Large intestine (tissue), 3 donors: ENCODE results near the gene MAPKBP1. TPM values are rescaled to one million over a fixed set of nuclear protein-coding genes. Genes with fewer than 3 reads are reported as not detected.

Source experiments
- DNase-seq, 2 donors: peaks; one replicate each; pipeline versions ENCODE4 v3.0.0 to v3.0.0-alpha.2; 2013
- H3K27ac ChIP-seq: one replicate; pipeline ENCODE4 v1.5.1; 2013; ENCODE audit warnings: low read length
- H3K27me3 ChIP-seq: 2 replicates; pipeline ENCODE4 v1.6.1; 2013; ENCODE audit warnings: low read length; ENCODE audit not compliant: control insufficient read depth, insufficient read depth
- H3K36me3 ChIP-seq: 2 replicates; pipeline ENCODE4 v1.6.1; 2013; ENCODE audit warnings: low read length; ENCODE audit not compliant: control insufficient read depth, insufficient read depth
- H3K4me1 ChIP-seq: one replicate; pipeline ENCODE4 v1.6.1; 2013; ENCODE audit warnings: low read length; ENCODE audit not compliant: control insufficient read depth, insufficient read depth
- H3K4me3 ChIP-seq: one replicate; pipeline ENCODE4 v1.5.1; 2013; ENCODE audit warnings: low read length
- H3K9me3 ChIP-seq: one replicate; pipeline ENCODE4 v1.6.1; 2013; ENCODE audit warnings: mild to moderate bottlenecking, low read depth, low read length, moderate library complexity; ENCODE audit not compliant: control insufficient read depth
- WGBS: methylation state at CpG from one replicate; pipeline ENCODE4 v1.1.5; 2013; ENCODE audit warnings: low lambda C conversion rate; ENCODE audit not compliant: insufficient coverage; 5-methylcytosine and 5-hydroxymethylcytosine counted together
- polyA plus RNA-seq: library from polyadenylated mRNA; unstranded; fragments of 120-200 nt; gene quantifications from one replicate; pipeline ENCODE4 v1.2.1, GENCODE V29; 2013

Gene MAPKBP1
- polyA plus RNA-seq, 1 donor = 33.4 TPM

DNA sequence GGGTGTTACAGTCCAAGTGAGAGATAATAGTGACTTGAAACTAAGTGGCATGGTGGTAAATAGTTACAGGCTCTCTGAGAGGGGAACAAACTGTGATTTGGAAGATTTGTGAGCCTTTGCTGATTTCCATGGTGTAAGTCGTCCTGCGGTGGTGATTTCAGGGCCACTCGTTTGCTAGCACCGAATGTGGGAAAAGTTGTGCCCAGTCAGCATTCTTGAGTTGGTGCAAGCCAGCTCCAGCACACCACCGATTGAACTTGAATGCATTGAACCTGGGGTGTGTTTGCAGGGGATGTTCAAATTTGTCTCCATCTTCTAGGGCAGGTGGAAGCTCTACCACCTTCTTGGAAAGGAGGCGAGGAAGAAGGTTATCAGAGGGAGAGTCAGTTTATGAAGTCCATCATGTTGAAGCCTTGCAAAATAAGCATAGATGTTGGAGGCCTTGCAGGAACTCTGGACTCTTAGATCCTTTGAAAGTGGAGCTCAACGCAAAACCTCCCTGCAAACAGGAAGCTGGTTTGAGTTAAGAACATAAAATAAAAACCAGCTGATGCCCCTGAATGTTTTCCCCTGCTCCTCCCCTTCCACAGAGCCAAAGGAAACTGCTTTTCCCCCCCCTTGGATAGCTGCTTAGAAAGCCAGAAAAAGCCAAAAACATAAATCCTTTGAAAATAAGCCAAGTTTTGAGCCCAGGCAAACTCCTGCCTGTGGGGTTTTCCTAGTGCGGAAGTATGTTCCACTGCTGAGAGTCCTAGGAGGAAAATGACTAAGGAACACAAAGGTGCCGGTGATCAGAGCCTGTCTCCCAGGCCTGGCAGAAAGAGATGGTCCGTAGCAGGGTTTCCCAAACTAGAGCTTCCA, 21.9 kb downstream of the MAPKBP1 start:
- 70% methylated on average over 2 of the region's 10 CpGs for WGBS
- H3K27ac ChIP-seq = peak overlapping the region; percentile 77
- H3K36me3 ChIP-seq = peaks cover 22% of the 10 kb centered on the region

DNA sequence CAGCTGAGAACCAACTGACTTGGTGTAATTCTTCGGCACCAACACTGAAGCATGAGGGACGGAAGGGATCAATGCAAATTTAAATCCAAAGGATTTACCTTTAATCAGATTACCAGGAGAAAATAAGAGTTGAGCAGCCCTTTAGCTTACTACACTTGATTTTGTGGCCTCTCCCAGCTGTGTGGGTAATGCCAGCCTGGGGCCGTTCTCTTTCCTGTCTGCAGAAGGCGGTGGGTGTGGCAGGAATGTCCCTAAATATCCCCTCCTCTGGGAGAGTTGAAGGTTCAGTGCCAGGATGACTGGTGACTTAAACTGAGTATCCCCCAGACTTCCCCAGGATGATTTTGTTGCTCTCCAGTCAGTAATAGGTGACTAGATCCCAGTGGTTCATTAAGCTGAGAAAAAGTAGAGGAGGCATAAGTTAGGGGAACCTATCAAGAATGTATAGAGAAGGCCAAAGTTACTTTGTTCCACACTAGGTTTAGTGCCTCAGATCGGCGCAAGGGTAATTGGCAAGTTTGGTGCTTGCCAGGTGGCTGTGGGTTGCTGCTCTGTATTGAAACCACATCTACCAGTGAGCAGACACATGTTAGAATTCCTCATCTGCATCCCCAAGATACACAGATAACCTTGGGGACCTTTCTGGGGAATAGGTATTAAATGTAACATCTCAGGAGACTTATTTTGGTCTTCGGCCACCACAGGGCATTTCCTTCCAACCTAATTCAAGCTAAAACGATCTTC, 23.1 kb downstream of the MAPKBP1 start:
- Histone ChIP-seq H3K4me1 (peaks cover 25% of the 10 kb centered on the region), H3K27me3 (no peaks in the 10 kb centered on the region), H3K27ac (no peak overlapping the region), H3K36me3 (peaks cover 22% of the 10 kb centered on the region), H3K4me3 (no peak overlapping the region), H3K9me3 (no peaks in the 10 kb centered on the region)
- no CpG with 5 or more reads among the region's 8 CpGs for WGBS
- no peak for DNase-seq

More for the DNA sequence above, 21.9 kb downstream of the MAPKBP1 start:
- Histone ChIP-seq H3K4me3 (no peak overlapping the region), H3K9me3 (no peaks in the 10 kb centered on the region), H3K4me1 (peaks cover 37% of the 10 kb centered on the region), H3K27me3 (no peaks in the 10 kb centered on the region)
- peak in 1 of 2 donors; percentile 72 for DNase-seq

DNA sequence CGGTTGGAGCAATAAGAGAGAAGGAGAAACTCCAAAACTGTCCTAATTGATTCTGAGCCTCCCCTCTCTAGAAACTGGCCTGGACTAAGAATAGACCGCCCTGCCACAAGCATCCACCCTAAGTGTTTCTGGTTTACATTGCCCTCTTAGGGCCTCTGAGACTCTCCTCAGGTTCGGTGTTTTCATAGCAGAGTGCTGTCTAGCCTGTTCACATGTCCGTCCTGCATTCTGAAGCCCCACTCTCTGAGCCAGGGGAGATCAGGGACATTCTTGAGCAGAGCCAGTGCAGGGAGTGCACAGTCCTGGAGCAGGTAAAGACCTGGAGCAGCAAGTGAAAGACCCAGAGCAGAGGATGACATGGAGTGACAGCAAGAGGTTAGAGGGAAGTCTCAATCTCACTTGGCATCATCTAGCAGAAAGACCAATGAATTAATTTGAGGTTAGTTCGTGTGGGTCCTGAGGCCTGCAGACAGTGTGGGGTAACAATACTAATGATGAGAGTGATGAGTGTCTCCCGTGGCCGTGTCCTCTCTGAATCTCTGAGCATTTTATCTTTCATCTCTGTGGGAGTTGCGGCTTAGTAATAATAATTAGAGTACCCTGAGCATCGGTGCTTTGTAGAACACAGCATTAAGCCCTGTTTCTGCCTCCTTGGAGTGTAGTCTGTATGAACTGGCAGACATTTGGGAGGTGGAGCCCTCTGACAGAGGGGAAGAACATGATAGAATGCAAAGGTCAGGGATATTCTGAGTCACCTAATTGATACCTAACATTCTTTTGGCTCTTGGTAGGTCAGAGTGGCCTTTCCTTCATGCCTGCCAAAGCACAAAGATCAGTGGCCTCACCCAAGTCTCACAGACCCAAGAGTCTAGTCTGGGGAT, 24.6 kb downstream of the MAPKBP1 start:
- Histone ChIP-seq H3K36me3 (peaks cover 20% of the 10 kb centered on the region), H3K4me1 (peaks cover 24% of the 10 kb centered on the region), H3K27me3 (no peaks in the 10 kb centered on the region), H3K9me3 (no peaks in the 10 kb centered on the region), H3K4me3 (no peak overlapping the region), H3K27ac (no peak overlapping the region)
- DNase-seq = no peak
- no CpG with 5 or more reads among the region's 9 CpGs for WGBS

DNA sequence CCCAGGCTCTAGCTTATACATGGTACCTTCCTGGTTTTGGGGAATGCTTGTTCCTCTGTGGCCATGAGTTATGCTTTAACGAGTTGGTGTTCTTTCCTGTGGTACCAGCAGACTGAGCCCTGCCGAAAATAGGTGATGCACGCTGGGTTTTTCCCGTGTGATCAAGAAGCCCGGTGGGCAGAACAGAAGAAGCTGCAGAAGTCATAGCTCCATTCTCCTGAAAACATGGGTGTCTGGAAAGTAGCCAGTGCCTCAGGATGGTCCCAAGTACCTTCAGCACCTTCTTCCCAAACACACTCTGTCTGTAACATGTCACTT, 25.2 kb downstream of the MAPKBP1 start:
- Histone ChIP-seq H3K9me3 (no peaks in the 10 kb centered on the region), H3K4me3 (no peak overlapping the region), H3K27ac (no peak overlapping the region), H3K36me3 (peaks cover 22% of the 10 kb centered on the region), H3K27me3 (no peaks in the 10 kb centered on the region), H3K4me1 (peaks cover 24% of the 10 kb centered on the region)
- no peak for DNase-seq
- WGBS = no CpG with 5 or more reads among the region's 5 CpGs

DNA sequence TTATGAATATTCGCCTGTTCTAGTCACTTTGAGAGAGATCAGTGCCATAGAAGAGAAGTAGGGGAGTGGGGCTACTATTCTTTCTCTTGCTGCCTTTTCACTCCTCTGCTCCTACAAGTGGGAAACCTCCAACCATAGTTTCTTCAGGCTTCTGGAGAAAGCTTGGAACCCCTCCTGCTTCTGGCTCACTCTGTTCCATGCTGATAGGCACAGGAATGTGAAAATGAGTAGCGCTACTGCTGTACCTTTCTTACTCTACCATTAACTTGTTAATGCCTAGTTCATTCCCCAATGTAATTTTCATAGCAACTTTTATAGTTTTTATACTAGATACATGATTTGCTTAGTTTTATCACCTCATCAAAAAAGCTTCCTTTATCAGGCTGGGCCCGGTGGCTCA, 26.9 kb downstream of the MAPKBP1 start:
- H3K27ac ChIP-seq = no peak overlapping the region
- DNase-seq = no peak
- no peaks in the 10 kb centered on the region for H3K9me3 ChIP-seq
- no peak overlapping the region for H3K4me3 ChIP-seq
- peaks cover 15% of the 10 kb centered on the region for H3K4me1 ChIP-seq
- H3K27me3 ChIP-seq = no peaks in the 10 kb centered on the region
- peaks cover 31% of the 10 kb centered on the region for H3K36me3 ChIP-seq
- WGBS = 90% methylated on average over 2 of the region's 3 CpGs

DNA sequence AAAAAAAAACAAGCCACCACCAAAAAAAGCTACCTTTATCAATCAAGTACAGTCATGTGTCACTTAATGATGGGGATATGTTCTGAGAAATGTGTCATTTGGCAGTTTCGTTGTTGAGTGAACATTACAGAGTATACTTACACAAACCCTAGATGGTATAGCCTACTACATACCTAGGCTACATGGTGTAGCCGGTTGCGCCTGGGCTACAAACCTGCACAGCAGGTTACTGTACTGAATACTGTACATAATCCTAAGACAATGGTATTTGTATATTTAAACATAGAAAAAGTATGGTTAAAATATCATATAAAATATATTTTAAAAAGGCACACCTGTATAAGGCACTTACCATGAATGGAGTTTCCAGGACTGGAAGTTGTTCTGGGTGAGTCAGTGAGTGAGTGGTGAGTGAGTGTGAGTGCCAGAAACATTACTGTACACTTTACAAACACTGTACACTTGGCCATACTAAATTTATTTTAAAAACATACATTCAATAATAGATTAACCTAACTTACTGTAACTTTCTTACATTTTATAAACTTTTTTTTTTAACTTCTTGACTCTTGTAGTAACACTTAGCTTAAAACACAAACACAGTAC, 27.7 kb downstream of the MAPKBP1 start:
- Histone ChIP-seq H3K9me3 (no peaks in the 10 kb centered on the region), H3K4me1 (peaks cover 9% of the 10 kb centered on the region), H3K27ac (no peak overlapping the region), H3K27me3 (no peaks in the 10 kb centered on the region), H3K36me3 (peaks cover 31% of the 10 kb centered on the region), H3K4me3 (no peak overlapping the region)
- DNase-seq = no peak
- WGBS = no CpG with 5 or more reads among the region's 3 CpGs

DNA sequence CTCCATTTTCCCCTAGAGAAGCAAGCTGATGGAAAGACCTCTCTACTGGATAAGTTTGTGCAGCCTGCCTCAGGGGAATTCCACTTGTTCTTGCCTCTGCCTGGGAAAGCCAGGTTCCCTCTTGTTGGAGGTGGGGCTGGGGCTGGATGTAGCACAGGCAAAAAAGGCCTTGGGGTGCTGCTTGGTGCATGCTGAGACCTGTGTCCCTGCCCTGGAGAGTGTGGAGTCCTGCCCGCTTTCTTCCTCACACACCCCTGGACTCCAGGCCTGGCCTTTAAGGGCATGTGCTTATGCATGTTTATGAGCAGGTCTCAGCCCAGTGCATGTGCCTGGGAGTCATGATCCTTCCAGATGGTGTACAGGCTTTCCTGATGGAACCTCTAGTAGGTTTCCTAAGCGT, 30.1 kb downstream of the MAPKBP1 start:
- WGBS = no CpG with 5 or more reads among the region's 2 CpGs
- Histone ChIP-seq H3K9me3 (no peaks in the 10 kb centered on the region), H3K27me3 (no peaks in the 10 kb centered on the region), H3K4me1 (peaks cover under 1% of the 10 kb centered on the region), H3K36me3 (peaks cover 31% of the 10 kb centered on the region), H3K4me3 (no peak overlapping the region), H3K27ac (no peak overlapping the region)
- DNase-seq = no peak

DNA sequence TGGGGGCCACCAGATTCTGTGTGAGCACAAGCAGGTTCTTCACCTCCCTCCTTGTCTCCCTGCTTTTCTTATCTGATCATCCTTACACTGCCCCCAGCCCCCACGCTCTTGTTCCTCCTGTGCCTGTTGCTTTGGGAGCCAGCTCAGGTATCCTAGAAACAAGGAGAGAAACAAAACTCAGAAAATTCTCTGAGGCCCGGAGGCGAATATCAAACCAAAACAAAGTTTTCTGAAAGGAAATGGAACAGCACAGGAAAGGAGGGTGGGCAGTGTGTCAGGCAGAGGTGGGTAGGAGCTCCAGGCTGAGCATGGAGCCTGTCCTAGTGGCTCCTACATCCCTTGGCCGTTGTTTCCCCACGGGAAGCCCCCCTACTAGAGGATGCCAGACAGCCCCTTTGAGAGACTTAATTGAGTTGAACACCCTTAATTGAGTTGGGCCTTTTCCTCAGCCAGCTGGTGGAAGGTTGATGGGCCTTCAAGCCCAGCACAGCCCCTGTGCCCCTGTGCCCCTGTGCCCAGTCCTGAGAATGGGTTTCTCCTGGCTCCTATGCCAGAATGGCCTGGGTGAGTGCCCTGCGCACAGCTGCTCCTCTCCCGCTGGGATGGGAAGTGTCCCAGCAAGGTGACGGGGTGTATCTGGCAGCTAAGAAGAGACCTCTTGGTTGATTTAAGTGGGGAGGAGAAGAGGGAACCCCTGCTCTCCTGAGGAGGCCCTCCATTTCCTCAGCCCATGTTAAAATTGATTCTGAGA, 30.8 kb downstream of the MAPKBP1 start:
- no peak overlapping the region for H3K27ac ChIP-seq
- H3K9me3 ChIP-seq = no peaks in the 10 kb centered on the region
- whole genome bisulfite sequencing = no CpG with 5 or more reads among the region's 8 CpGs
- H3K4me3 ChIP-seq = no peak overlapping the region
- DNase-seq = no peak
- H3K36me3 ChIP-seq = peaks cover 33% of the 10 kb centered on the region
- H3K27me3 ChIP-seq = no peaks in the 10 kb centered on the region
- H3K4me1 ChIP-seq = no peaks in the 10 kb centered on the region

DNA sequence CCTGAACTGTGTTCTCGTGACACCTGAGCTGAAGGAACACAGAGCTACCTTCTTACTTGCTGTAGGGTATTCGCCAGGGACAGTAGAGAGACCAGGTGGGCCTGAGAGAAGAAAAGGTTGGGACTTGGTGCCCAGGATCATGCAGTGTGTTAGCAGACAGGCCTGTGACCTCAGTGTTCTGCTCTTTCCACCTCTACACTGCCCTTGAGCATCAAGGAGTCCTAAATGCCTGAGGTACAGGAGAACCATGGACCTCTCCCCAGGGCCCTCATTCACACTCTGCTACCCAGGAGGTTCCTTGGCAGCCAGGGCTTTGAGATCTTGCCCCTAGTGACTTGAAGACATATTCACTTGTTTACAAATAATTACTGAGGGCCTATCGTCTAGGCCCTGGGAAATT, 31.4 kb downstream of the MAPKBP1 start:
- Histone ChIP-seq H3K4me3 (no peak overlapping the region), H3K27ac (no peak overlapping the region), H3K27me3 (no peaks in the 10 kb centered on the region), H3K9me3 (no peaks in the 10 kb centered on the region), H3K36me3 (peaks cover 29% of the 10 kb centered on the region), H3K4me1 (no peaks in the 10 kb centered on the region)
- no peak for DNase-seq
- WGBS = 60% methylated on average over 1 of the region's 3 CpGs
